ENCODE measurements around the gene PCNT.

Gene PCNT

DNA sequence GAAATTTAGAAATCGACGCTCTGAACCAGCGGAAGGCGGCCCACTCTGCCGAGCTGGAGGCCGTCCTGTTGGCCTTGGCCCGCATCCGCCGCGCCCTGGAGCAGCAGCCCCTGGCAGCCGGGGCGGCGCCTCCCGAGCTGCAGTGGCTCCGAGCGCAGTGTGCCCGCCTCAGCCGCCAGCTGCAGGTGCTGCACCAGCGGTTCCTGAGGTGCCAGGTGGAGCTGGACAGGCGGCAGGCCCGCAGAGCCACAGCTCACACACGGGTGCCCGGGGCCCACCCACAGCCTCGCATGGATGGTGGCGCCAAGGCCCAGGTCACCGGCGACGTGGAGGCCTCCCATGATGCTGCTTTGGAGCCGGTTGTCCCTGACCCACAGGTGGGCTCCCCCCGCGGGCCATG lies 87.7 kb downstream of the PCNT start:
- no peak for DNase-seq

- no peak for DNase-seq
These were observed 88.8 kb downstream of the PCNT start for GRCh38 chr21:46412521-46413364.

DNA sequence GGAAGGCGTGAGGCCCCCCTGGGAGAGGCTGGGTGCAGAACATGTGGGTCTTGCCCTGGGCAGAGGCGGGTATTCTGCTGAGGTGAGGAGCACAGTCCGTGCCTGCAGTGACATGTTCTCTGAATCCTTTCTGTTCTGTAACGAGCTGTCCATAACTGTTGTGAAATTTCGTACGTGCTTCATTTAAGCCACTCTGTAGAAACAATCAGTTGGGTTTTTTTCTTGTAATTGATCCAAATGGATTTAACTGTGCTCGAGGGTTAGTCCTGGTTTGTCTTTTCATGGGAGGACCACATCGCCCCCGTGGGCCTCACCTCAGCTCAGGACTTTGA lies 89.4 kb downstream of the PCNT start:
- no peak for DNase-seq

- no peak for DNase-seq
These were observed 91.0 kb downstream of the PCNT start for GRCh38 chr21:46414965-46415275.

GRCh38 chr21:46416551-46416950 lies 92.6 kb downstream of the PCNT start:
- no peak for DNase-seq

- no peak for DNase-seq
These were observed 94.5 kb downstream of the PCNT start for GRCh38 chr21:46418265-46418946.

- no peak for DNase-seq
These were observed 96.6 kb downstream of the PCNT start for GRCh38 chr21:46420241-46421190.

DNA sequence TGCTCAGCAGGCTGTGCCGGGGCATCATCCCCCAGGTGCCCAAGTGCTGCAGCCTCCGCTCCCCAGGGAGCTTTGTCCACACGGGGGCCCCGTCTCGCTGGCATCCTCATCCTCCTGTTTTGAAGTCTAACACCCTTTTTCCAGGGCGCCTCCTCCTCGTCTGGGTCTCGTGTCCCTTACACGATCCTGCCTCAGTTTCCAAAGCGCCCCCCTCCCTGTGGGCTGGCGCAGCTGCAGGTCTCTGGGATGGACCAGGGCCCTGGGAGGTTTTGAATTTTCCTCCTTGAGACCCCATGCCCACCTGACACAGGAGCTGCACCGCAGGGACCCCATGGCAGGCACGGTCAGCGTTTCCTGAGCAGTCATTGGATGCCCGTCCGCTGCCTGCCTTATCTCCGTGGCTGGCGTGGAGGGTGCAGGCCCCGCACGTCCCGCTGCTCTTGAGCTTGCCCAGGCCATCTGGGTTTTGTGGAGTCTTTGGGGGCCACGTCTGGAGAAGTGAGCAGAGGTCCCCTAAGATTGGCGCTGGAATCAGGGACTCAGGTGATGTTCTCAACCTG lies 97.3 kb downstream of the PCNT start:
- no peak for DNase-seq

DNA sequence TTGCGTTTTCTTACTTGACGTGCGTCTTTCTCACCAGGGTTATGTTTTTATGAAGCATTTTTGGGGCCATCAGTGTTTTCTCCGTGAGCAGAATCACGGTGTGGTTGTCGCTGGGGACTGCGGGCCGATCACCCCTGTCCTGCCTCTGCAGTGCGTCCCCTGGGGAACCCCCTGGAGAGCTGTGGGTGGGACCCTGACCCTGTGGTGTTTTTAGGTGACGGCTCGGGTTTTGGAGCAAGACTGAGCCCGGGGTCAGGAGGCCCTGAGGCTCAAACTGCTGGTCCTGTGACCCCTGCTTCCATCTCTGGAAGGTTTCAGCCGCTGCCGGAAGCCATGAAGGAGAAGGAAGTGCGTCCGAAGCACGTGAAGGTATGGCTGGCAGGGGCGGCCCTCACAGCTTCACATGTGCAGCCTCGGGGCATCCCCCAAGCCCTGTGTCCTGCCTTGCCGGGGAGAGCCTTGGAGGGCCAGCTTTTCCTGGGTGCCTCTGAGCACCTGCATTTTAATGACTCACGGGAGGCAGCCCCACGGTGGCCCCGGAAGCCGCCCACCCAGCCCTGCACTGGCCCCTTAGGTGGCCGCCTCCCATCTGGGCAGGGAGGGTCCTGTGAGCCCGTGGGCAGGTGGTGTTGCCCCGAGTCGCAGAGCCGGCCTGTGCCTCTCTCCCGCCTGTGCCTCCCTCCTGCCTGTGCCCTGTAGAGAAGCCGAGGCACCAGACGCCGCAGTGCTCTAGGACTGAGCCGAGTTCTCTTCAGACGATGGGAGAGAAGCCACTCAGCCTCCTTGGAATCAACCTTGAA lies 98.0 kb downstream of the PCNT start:
- DNase-seq = no peak

DNA sequence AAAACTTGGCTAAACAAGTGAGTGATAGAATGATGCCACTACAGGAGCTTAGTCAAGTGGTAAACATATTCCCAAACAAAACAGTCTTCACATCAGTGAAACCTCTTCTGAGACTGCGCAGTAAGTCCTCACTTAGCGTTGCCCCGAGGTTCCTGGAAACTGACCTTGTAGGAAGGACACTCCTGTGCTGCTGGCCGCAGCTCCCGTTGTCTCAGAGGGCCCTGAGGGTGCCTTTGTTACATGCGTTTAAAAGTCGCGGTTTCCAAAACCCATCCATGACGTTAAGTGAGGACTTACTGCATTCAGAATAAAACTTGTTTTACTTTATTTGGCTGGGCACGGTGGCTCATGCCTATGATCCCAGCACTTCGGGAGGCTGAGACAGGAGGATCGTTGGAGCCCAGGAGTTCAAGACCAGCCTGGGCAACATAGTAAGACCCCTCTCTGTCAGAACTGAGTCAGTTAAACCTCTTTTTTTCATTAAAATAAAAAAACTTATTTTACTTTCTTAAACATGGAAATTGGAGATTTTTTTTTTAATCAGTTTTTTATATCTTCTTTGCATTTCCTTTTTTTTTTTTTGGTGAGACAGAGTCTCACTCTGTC lies 98.8 kb downstream of the PCNT start:
- DNase-seq = no peak

DNA sequence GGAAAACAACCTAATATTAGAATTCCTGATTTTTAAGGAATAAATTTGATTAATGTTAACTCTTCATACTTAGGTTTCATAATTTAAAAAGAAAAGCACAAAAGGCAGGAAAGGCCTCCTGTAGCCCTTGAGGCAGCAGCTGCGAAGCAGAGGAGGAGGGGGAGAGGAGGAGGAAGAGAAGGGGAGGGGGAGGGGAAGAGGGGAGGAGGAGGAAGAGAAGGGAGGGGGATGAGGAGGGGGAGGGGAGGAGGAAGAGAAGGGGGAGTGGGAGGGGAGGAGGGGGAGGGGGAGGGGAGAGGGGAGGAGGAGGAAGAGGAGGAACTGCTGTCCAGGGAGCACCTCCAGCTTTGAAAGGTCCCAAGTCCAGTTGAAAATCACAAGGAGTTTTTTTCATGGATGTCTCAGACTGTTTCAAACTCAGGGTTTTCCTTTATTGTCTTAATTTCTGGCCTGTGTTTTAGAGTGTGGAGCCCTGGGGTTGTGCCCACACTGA lies 99.6 kb downstream of the PCNT start:
- no peak for DNase-seq

DNA sequence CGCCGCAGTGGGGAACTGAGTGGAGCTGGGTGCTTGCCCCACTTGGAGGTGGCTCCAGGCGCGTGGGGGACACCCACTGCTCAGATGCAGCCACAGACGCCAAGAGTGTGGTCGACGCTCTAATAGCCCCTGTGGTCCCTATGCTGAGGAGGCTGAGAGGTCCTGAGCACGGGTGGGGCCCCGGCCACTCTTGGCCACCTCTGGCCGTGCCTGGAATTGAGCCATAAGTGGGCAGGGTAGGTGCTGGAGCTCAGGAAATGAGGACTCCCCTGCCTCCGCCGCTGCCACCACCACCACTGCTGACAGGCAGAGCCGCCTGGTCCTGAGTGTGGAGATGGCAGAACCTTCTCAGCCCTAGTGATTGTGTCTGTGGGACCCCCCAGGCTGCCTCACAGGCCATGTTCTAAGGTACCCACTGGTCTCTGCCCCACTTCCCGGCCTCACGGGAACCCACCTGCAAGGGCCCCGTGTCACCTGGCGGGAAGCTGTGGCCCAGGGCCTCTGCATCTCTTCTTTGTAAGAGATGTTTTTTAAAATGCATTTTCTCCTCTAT lies 100.2 kb downstream of the PCNT start:
- no peak for DNase-seq

DNA sequence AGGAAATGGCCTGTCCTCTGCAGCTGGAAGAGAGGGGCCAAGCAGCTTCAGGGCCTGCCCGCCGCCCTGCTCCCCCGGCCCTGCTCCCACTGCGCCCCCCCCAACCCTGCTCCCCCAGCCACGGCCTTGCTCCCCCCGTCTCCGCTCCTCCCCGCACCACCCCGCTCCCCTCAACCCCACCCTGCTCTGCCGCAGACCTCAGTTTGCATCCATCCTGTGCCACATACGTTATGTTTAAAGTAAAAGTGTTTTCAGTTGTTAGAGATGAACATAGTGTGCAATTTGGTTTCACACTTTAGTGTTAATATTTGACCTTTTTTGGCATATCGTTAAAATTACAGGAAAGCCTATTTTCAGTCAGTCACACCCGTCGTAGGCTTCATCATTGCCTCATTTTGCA lies 100.7 kb downstream of the PCNT start:
- DNase-seq = no peak

- no peak for DNase-seq
These were observed 101.1 kb downstream of the PCNT start for GRCh38 chr21:46425041-46425440.

DNA sequence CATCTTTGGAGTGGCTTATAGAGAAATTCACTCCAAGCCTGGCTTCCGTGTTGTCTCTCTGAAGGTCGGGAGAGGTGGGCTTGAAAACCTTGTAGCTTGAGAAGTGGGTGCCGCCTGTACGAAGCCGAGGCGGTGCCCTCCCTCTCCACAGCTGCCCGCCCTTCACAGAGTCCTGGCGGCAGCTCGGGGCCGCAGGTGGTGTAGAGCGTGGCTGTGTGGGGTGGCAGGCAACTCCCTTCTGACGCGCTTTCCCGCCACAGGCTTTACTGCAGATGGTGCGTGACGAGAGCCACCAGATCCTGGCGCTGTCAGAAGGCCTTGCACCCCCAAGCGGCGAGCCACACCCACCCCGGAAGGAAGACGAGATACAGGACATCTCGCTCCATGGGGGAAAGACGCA lies 101.6 kb downstream of the PCNT start:
- DNase-seq = no peak

- no peak for DNase-seq
These were observed 102.5 kb downstream of the PCNT start for GRCh38 chr21:46426313-46427046.

GRCh38 chr21:46427516-46427915 lies 103.6 kb downstream of the PCNT start:
- no peak for DNase-seq

DNA sequence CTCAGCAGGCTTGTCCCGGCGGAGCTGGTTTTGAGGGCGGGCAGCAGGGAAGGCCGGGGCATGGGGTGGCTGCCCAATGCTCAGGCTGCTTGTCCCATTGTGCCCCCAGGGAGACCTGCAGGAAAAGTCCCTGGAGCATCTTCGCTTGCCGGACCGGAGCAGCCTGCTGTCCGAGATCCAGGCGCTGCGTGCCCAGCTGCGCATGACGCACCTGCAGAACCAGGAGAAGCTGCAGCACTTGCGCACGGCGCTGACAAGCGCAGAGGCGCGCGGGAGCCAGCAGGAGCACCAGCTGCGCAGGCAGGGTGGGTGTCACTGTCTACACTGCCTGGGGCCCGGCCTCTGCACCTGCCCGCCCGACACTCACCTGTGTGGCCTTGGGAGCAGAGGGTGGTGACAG lies 104.3 kb downstream of the PCNT start:
- no peak for DNase-seq

DNA sequence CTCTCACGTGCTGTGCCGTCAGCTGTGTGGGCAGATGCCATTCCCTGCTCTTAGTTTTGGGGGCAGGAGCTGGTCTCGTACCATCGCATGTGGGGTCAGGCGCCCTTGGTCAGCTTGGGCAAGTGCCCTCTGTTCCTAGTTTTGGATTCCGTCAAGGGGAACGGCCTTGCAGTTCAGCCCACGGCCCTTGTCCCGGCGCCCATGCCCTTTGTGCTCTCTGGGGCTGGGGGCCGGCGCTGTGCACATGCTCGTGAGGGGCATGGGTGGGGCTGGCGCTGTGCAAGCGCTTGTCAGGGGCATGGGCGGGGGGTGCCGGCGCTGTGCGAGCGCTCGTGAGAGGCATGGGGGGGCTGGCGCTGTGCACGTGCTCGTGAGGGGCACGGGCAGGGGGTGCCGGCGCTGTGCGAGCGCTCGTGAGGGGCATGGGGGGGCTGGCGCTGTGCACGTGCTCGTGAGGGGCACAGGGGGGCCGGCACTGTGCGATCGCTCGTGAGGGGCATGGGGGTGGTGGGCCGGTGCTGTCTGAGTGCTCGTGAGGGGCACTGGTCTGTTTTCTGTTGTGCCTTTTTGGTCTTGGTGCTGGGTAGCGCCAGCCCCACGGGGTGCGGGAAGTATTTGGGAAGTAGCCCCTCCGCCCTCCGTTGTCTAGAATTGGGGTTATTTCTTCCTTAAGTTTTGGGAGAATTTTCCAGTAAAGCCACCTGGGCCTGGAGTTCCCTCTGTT lies 105.2 kb downstream of the PCNT start:
- DNase-seq = no peak
